Measurements from ENCODE around the gene ZNF532. TPM values are rescaled to one million over a fixed set of nuclear protein-coding genes. Genes with fewer than 3 reads are reported as not detected.
"Not testable (repeated sequence)": the region's sequence is repeated elsewhere in the genome, so short reads cannot be mapped to it uniquely, and the experiment has no call there.

The ZNF532 gene
- total RNA-seq, 1 donor from 2014 or later, result 0.96 TPM

- intact Hi-C loops (cut with micrococcal nuclease), result no loop called here
These were observed 133.9 kb downstream of the ZNF532 start for GRCh38 chr18:58998401-58999203.

- intact Hi-C loops (cut with micrococcal nuclease), result no loop called here
These were observed 136.5 kb downstream of the ZNF532 start for GRCh38 chr18:59001166-59001565.

DNA sequence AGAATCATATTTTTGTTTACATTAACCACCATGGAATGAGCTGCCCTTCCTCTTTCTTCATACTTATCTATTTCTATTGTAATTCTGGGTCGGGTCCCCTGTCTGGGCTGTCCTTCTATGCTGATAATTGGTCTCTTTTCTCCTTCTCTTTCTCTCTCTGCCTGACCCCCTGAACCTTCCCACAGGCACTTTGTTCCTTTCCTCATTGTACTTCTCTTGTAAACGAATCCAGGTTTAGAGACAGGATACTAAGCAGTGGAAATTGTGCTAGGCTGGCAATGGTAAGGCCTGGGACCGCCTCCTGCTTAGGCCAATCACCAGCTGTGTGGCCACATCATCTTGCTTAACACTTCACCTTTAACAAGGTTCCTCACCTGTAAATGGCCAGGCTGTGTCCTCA lies 137.0 kb downstream of the ZNF532 start:
- intact Hi-C loops (cut with micrococcal nuclease), result no loop called here

GRCh38 chr18:59002974-59003594 lies 138.4 kb downstream of the ZNF532 start:
- intact Hi-C loops (cut with micrococcal nuclease), result no loop called here

DNA sequence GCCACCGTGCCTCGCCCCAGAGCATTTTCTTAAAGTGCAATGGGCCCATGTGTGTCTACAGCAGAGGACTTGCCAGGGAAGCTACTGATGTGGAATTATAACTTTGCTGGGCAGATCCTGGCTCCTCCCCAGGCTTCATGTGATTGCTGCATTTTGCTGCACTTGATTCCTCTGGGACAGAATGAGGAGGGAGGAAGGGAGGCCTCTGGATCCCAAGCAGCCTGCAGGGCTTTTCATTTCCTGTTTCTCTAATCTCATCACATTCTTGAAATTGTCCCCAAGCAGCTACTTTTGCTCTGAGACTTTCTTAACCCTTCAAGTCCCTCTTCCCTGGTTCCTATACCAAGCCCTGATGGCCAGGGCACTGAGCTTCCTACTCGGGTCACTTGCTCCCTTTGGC lies 140.6 kb downstream of the ZNF532 start:
- intact Hi-C loops (cut with micrococcal nuclease), result no loop called here

DNA sequence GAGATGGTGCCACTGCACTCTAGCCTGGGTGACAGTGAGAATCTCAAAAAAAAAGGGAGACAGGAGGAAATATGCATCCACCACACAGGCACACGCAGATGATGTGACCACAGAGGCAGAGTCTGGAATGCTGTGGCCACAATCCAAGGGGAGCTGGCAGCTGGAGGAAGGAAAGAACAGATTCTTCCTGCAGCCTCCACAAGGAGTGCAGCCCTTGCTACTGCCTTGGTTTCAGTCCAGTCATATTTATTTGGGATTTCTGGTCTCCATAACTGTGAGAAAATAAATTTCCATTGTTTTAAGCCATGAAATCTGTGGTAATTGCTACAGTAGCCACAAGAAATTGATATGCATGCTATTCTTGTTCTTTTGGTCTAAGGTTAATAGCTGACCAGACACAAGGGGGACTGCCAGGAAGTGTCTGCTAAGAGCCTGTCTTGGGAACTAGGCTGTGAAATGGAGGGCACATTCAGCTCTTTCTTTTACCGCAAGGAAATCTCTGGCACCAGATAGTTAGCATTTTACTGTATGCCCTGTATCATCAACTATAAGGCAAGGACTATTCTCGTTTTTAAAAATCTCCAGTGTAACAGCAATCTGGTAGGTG lies 141.9 kb downstream of the ZNF532 start:
- intact Hi-C loops (cut with micrococcal nuclease), result no loop called here

GRCh38 chr18:59008302-59008974 lies 143.8 kb downstream of the ZNF532 start:
- intact Hi-C loops (cut with micrococcal nuclease), result no loop called here

DNA sequence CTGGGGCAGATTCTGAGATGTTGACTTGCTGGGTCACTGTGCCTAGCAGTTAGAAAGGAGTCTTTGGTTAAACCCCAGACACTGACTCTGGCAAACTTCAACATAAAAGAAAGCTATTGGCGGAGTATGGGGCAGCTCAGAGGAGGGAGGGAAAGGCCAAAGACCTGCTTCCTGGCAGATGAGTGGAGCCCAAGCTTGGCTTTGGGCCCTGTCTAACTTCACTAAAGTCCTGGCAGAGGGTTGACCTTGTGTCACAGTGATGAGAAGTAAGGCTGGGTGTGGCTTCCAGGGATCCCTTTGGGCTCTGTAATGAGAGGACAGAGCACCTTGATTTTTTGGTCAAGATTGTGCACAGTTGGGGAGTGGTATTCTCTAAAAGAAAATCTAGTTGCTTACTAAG lies 145.2 kb downstream of the ZNF532 start:
- intact Hi-C loops (cut with micrococcal nuclease), result no loop called here

DNA sequence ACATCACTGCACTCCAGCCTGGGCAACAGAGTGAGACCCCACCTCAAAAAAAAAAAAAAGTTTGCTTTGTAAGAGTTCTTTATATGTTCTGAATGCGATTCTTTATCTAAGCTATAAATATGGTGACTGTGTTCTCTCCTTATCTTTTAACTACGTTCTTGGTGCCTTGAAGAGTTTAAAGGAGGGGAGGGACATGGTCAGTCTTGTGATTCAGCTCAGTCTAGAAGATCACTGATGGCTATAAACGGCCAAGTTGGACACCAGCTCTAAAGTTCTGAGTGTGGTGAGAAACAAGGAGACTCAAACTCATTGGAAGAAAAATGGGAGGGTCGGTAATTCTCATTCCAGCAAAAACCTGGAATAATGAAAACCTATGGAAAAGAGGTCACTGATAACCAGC lies 146.6 kb downstream of the ZNF532 start:
- intact Hi-C loops (cut with micrococcal nuclease), result no loop called here

GRCh38 chr18:59011786-59012185 lies 147.1 kb downstream of the ZNF532 start:
- intact Hi-C loops (cut with micrococcal nuclease), result no loop called here

DNA sequence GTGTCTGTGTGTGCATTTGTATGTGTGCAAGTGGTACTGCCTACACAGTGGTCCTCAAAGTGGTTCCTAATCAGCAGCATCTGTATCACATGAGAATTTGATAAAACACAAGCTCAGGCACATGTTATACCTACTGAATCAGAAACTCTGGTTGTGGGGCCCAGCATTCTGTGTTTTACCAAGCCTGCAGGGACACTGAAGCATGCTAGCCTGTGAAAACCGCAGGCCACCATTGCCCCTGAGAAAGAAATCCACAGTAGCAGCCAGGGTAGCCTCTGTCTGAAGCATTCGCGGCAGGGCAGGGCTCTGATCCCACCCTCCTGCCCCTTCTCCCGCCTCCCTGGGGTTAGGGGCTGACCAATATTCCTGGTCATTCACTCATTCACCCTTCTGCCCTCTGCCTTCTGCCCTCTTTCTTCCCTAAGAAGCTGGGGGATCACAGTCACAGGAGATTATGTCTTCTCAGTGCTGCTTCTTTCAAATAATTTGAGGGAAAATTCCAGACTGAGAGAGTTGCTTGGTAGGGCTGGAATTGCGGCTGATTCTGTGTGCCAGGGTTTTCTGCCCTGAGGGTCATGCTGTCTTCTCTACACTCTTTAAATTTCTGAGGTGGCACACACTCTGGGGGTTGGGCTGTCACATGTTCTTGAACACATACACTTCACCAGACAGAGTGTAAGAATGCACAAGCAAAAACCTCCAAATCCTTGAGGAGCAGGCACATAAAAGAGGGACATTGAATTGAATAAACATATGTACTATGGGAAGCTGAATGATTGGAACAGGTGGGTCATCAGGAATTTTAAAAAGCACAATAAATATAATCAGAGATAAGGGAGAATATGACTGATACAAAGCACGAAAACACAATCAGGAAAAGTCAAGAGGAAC lies 148.4 kb downstream of the ZNF532 start:
- intact Hi-C loops (cut with micrococcal nuclease), result no loop called here

DNA sequence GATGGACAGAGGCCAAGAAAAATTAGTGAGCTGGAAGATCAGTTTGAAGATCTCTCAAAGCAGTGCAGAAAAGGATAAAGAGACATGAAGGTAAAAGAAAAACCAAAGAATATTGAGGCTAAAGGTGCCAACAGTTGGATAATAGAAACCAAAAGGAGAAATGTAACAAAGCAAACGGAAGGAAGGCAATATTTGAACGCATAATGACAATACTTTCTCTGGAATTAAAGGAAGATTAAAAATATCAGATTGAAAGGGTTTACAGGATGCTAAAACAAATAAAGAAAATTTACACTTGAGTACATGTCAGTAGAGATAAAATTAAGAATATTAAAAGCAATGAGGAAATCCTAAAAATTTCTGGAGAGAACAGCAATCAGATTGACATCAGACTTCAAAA lies 149.1 kb downstream of the ZNF532 start:
- intact Hi-C loops (cut with micrococcal nuclease), result no loop called here

- intact Hi-C loops (cut with micrococcal nuclease), result no loop called here
These were observed 151.0 kb downstream of the ZNF532 start for GRCh38 chr18:59015531-59016152.

- intact Hi-C loops (cut with micrococcal nuclease), result no loop called here
These were observed 156.8 kb downstream of the ZNF532 start for GRCh38 chr18:59021500-59021899.

DNA sequence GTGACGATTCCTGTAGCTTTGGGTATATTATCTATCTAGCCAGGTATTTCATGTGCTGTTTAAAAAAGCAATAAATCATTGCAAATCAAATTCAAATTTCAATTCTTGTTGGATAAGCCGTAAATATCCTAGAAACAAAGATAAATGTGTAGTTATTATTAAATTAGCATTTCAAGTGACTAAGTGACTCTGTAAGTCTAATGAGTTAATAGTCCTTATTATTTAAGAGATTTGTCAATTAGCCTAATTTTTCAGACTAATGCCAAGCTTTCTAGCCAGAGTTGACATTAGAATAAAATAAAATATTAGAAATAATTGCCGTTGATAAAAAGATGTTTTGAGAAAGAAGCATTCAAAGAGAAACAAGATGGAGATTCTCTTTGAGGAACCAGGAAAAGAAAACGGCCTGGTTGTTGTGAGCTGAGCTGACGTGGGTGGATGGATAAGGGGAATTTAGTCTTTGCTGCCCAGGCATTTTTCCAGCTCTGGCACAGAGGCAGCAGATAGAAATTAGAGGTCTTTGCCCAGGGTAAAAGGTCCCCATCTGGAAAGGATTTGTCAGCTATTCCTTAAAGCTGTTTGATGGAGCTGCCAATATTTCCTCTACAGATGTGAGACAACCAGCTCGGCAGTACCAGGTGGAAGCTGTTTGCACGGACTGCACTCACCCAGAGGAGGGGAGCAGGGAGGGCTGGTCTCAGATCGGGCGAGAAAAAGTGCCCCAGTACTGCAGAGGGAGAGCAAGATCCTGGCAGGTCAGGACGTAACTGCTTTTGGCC lies 157.7 kb downstream of the ZNF532 start:
- intact Hi-C loops (cut with micrococcal nuclease), result no loop called here

GRCh38 chr18:59024829-59025228 lies 160.2 kb downstream of the ZNF532 start:
- intact Hi-C loops (cut with micrococcal nuclease), result no loop called here

- intact Hi-C loops (cut with micrococcal nuclease), result not testable (repeated sequence)
These were observed 160.9 kb downstream of the ZNF532 start for GRCh38 chr18:59025532-59025931.

- intact Hi-C loops (cut with micrococcal nuclease), result no loop called here
These were observed 161.7 kb downstream of the ZNF532 start for GRCh38 chr18:59026364-59026763.

- intact Hi-C loops (cut with micrococcal nuclease), result no loop called here
These were observed 162.2 kb downstream of the ZNF532 start for GRCh38 chr18:59026831-59027410.

Measured in T-helper 1 cell treated with Interleukin-12 subunit alpha and Interleukin-12 subunit beta and Interleukin-4 antibody, amounts not matched to agents 30 ng/mL and 1 ng/mL, for 36 hours (primary cell).